ENCODE results near the gene ATF3.

The ATF3 gene

GRCh38 chr1:212589446-212589845 is 19.1 kb upstream of the ATF3 start:
- CTCF ChIA-PET, result interaction anchor here (0.8 to 1.7 kb wide), 7 partner anchors 9 to 378 kb away, joined by 3 to 6 read pairs (median 4); partner anchors contain the start of gene ATF3
- POLR2A ChIA-PET, result interaction anchor here (3.6 kb wide), 1 partner anchor 19 kb away, joined by 23 read pairs; the partner anchor contains the start of gene ATF3
- no peak for DNase-seq (ENCODE audit: extremely low spot score)
- no peak for TF ChIP-seq CTCF (IDR thresholded peaks at IDR 0.05; ENCODE audit: control extremely low read depth, extremely low read depth, low read depth, missing control alignments)

- DNase-seq (ENCODE audit: extremely low spot score), result no peak
- CTCF ChIA-PET, result interaction anchor here (1.5 kb wide), 1 partner anchor 25 kb away, joined by 6 read pairs; no protein-coding TSS in a partner anchor
- no peak for TF ChIP-seq CTCF (IDR thresholded peaks at IDR 0.05; ENCODE audit: control extremely low read depth, extremely low read depth, low read depth, missing control alignments)
- POLR2A ChIA-PET, result no interaction called here
These were observed 16.6 kb upstream of the ATF3 start for GRCh38 chr1:212591922-212592321.

- no peak for TF ChIP-seq CTCF (IDR thresholded peaks at IDR 0.05; ENCODE audit: control extremely low read depth, extremely low read depth, low read depth, missing control alignments)
- CTCF ChIA-PET, result interaction anchor here (2.3 kb wide), 1 partner anchor 116 kb away, joined by 9 read pairs; no protein-coding TSS in a partner anchor
- DNase-seq (ENCODE audit: extremely low spot score), result no peak
- POLR2A ChIA-PET, result interaction anchor here (0.7 kb wide), 1 partner anchor 21 kb away, joined by 5 read pairs; no protein-coding TSS in a partner anchor
These were observed 14.7 kb upstream of the ATF3 start for GRCh38 chr1:212593821-212594251.

- CTCF ChIA-PET, result interaction anchor here (1.0 to 2.3 kb wide), 5 partner anchors 12 to 139 kb away, joined by 3 to 9 read pairs (median 3); no protein-coding TSS in a partner anchor
- POLR2A ChIA-PET, result interaction anchor here (1.2 kb wide), 1 partner anchor 14 kb away, joined by 5 read pairs; the partner anchor contains the start of gene ATF3
- TF ChIP-seq CTCF (IDR thresholded peaks at IDR 0.05; ENCODE audit: control extremely low read depth, extremely low read depth, low read depth, missing control alignments), result no peak
- DNase-seq (ENCODE audit: extremely low spot score), result no peak
These were observed 13.9 kb upstream of the ATF3 start for GRCh38 chr1:212594640-212595039.

GRCh38 chr1:212595229-212595628 is 13.3 kb upstream of the ATF3 start:
- ChIA-PET POLR2A (interaction anchor here (0.6 to 1.2 kb wide), 2 partner anchors 13 to 86 kb away, joined by 5 read pairs; partner anchors contain the start of gene ATF3), CTCF (interaction anchor here (1.0 to 2.3 kb wide), 5 partner anchors 13 to 139 kb away, joined by 3 to 9 read pairs (median 3); no protein-coding TSS in a partner anchor)
- DNase-seq (ENCODE audit: extremely low spot score), result no peak
- TF ChIP-seq CTCF (IDR thresholded peaks at IDR 0.05; ENCODE audit: control extremely low read depth, extremely low read depth, low read depth, missing control alignments), result no peak

GRCh38 chr1:212595787-212596714 is 12.5 kb upstream of the ATF3 start:
- ChIA-PET POLR2A (interaction anchor here (0.6 to 2.2 kb wide), 6 partner anchors 10 to 87 kb away, joined by 3 to 34 read pairs (median 4); partner anchors contain the start of gene ATF3), CTCF (interaction anchor here (0.8 to 2.5 kb wide), 14 partner anchors 9 to 140 kb away, joined by 3 to 14 read pairs (median 6); partner anchors contain the start of gene ATF3)
- TF ChIP-seq CTCF (IDR thresholded peaks at IDR 0.05; ENCODE audit: control extremely low read depth, extremely low read depth, low read depth, missing control alignments), result peak; percentile 50
- DNase-seq (ENCODE audit: extremely low spot score), result peak; percentile 76

Data from GM10248 (cell line).